HepG2 (cell line): Measurements from ENCODE around the gene NUB1.

ENCODE experiments used
- CREM ChIP-seq, 2 experiments: sonication (generic) in 1 of 2; formaldehyde crosslinking in 1 of 2; IDR thresholded peaks; 2 replicates each; pipeline versions ENCODE4 v1.4.0 to v1.6.1; 2016 to 2020; ENCODE audit warnings: antibody characterized with exemption in 1 of 2, mild to moderate bottlenecking in 1 of 2, missing genetic modification reagents in 1 of 2
- RFXAP ChIP-seq: sonication (generic); formaldehyde crosslinking; IDR thresholded peaks from 2 replicates; pipeline ENCODE4 v1.4.0; 2020; ENCODE audit warnings: missing genetic modification reagents, borderline replicate concordance
- ZNF253 ChIP-seq: sonication (generic); formaldehyde crosslinking; IDR thresholded peaks from 2 replicates; pipeline ENCODE4 v1.8.0; 2022; ENCODE audit warnings: mild to moderate bottlenecking, missing genetic modification reagents, borderline replicate concordance
- ZNF264 ChIP-seq: sonication (generic); formaldehyde crosslinking; IDR thresholded peaks from 2 replicates; pipeline ENCODE4 v1.4.0; 2020; ENCODE audit warnings: missing genetic modification reagents
- ZNF790 ChIP-seq: sonication (generic); formaldehyde crosslinking; IDR thresholded peaks from 2 replicates; pipeline ENCODE4 v1.8.0; 2022; ENCODE audit warnings: missing genetic modification reagents, mild to moderate bottlenecking, borderline replicate concordance

DNA sequence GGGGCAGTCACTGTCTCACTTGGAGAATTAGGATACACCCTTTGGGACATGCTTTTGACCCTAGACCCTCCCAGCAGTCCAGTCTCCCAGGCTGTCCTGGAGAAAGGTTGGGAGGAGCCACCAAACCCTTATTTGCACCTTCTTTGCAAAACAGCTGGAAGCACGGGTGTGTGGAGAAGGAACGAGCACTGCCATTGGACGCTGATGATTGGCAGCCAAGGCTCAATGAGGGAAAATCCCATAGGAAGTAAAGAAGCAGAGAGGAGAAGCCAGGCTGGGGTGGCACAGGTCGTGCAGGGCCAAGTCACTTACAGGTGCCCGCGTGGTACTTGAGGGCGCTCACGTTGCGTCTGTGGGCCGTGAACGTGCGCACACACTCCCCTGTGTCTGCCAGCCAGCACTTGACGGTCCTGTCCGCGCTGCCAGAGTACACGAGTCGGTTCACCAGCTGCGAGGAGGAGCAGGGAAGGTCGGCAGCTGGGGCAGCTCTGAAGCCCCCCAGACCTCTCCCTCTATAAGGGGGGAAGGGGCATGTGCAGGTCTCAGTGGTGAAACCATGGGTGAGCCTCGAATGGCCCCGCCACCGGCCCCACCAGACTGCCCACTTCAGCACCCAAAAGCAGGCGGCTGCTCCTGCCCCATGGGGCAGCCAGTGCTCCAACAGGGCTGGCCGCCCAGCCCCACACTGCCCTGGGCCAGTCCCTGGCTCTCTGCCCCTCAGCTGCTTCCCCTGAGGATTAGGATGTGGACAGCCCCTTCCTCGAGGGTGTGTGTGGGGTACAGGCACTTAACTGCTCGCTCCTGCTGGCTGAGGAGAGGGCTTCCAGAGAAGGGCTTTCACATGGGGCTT lies 43.4 kb downstream of the NUB1 start:
- TF ChIP-seq ZNF253 (no peak), ZNF264 (CRISPR knock-in tag) (no peak), CREM (IDR thresholded peaks at IDR 0.05) (no peak), CREM (CRISPR knock-in tag; IDR thresholded peaks at IDR 0.05) (no peak), RFXAP (no peak), ZNF790 (CRISPR knock-in tag) (no peak)
